ENCODE data around the gene COTL1.

- TF ChIP-seq EZH2 (IDR thresholded peaks at IDR 0.05; ENCODE audit: insufficient read depth, low read length) (no peak), CTCF (IDR thresholded peaks at IDR 0.05; ENCODE audit: insufficient read depth, low read depth, low read length) (no peak)
Measured at GRCh38 chr16:84528322-84528721, 89.6 kb downstream of the COTL1 start.

Measured in astrocyte (in vitro differentiated cells and primary cell).